Endothelial cell (in vitro differentiated cells): ENCODE results near the gene UBE2QL1. TPM values are rescaled to one million over a fixed set of nuclear protein-coding genes. Genes with fewer than 3 reads are reported as not detected.

Experiments used
- DNase-seq: peaks from one replicate; pipeline ENCODE4 v3.0.0; 2021; ENCODE audit warnings: low spot score
- H3K27ac Mint-ChIP-seq: one replicate; pipeline ENCODE4 v1.8.0; 2021; ENCODE audit warnings: mixed read lengths, inconsistent platforms; ENCODE audit not compliant: unreplicated experiment
- H3K27me3 Mint-ChIP-seq: one replicate; pipeline ENCODE4 v1.8.0; 2021; ENCODE audit warnings: mild to moderate bottlenecking, moderate library complexity, mixed read lengths, inconsistent platforms; ENCODE audit not compliant: unreplicated experiment
- H3K36me3 Mint-ChIP-seq: one replicate; pipeline ENCODE4 v1.8.0; 2021; ENCODE audit warnings: mild to moderate bottlenecking, low read depth, mixed read lengths, inconsistent platforms; ENCODE audit not compliant: unreplicated experiment
- H3K4me1 Mint-ChIP-seq: one replicate; pipeline ENCODE4 v1.8.0; 2021; ENCODE audit warnings: mild to moderate bottlenecking, mixed read lengths, inconsistent platforms; ENCODE audit not compliant: unreplicated experiment
- H3K4me3 Mint-ChIP-seq: one replicate; pipeline ENCODE4 v1.8.0; 2021; ENCODE audit warnings: mild to moderate bottlenecking, mixed read lengths, inconsistent platforms; ENCODE audit not compliant: unreplicated experiment
- H3K9me3 Mint-ChIP-seq: one replicate; pipeline ENCODE4 v1.8.0; 2021; ENCODE audit warnings: mixed read lengths, inconsistent platforms; ENCODE audit not compliant: unreplicated experiment
- total RNA-seq: library from RNA; stranded (reverse); fragmentation: NEBNext Ultra II Directional; extraction: Animal tissue kit (Norgen Biotek cat#: 25700); gene quantifications from one replicate; pipeline ENCODE4 v1.2.1, GENCODE V29; 2021; ENCODE audit not compliant: unreplicated experiment
- TF ChIP-seq, protein P1 (sequence below): fragments of 200-600 bp; sonication (generic); IDR thresholded peaks from one replicate; pipeline ENCODE4 v1.5.0; 2021; ENCODE audit warnings: antibody characterized with exemption; ENCODE audit not compliant: unreplicated experiment

The UBE2QL1 gene
- total RNA-seq, 1 donor from 2014 or later, result 0.85 TPM

DNA sequence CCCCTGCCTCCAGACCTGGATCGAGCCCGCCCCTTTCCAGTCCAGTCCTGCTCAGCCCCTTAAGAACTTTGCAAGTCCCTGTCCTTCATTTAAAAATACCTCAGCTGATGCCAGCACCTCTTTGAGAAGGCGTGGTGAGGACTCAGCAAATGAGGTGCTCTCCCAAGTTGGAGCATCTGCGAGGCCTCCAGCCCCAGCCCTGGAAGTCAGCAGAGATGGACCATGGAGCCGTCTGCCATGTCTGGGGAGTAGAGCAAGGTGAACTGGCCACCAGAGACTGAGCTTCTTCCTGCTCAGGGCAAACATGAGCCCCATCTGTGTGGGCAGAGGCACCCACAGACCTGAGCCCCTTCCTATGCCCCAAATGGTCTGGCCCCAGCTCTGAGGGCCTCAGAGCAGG is 71.5 kb downstream of the UBE2QL1 start:
- Mint-ChIP-seq H3K4me3 (no peak overlapping the region), H3K27me3 (peaks cover 8% of the 10 kb centered on the region), H3K4me1 (peaks cover 11% of the 10 kb centered on the region), H3K27ac (no peak overlapping the region), H3K36me3 (no peaks in the 10 kb centered on the region), H3K9me3 (no peaks in the 10 kb centered on the region)
- TF ChIP-seq, protein P1, sequence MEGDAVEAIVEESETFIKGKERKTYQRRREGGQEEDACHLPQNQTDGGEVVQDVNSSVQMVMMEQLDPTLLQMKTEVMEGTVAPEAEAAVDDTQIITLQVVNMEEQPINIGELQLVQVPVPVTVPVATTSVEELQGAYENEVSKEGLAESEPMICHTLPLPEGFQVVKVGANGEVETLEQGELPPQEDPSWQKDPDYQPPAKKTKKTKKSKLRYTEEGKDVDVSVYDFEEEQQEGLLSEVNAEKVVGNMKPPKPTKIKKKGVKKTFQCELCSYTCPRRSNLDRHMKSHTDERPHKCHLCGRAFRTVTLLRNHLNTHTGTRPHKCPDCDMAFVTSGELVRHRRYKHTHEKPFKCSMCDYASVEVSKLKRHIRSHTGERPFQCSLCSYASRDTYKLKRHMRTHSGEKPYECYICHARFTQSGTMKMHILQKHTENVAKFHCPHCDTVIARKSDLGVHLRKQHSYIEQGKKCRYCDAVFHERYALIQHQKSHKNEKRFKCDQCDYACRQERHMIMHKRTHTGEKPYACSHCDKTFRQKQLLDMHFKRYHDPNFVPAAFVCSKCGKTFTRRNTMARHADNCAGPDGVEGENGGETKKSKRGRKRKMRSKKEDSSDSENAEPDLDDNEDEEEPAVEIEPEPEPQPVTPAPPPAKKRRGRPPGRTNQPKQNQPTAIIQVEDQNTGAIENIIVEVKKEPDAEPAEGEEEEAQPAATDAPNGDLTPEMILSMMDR, result no peak
- no peak for DNase-seq

DNA sequence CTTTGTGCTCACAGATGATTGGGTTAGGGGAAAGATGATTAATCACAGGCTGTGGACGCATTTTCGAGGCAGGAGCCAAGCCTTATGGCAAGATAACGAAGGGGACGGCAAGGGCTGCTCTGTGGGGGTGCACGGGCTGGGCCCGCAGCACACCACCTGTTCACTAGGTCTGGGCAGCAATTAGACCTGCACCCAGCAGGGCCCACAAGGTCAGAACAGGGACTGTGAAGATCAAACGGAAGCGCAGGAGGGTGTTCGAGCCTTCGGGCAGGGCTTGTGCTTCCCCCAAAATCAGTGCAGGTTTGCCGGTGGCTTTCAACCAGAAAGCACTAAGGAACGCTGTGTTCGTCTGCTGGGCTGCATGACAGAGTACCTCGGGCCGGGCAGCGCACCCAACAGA is 73.7 kb downstream of the UBE2QL1 start:
- no peak for DNase-seq
- Mint-ChIP-seq H3K4me1 (peaks cover 5% of the 10 kb centered on the region), H3K27ac (no peak overlapping the region), H3K4me3 (no peak overlapping the region), H3K9me3 (no peaks in the 10 kb centered on the region), H3K27me3 (peaks cover 6% of the 10 kb centered on the region), H3K36me3 (no peaks in the 10 kb centered on the region)
- TF ChIP-seq, protein P1, result no peak

DNA sequence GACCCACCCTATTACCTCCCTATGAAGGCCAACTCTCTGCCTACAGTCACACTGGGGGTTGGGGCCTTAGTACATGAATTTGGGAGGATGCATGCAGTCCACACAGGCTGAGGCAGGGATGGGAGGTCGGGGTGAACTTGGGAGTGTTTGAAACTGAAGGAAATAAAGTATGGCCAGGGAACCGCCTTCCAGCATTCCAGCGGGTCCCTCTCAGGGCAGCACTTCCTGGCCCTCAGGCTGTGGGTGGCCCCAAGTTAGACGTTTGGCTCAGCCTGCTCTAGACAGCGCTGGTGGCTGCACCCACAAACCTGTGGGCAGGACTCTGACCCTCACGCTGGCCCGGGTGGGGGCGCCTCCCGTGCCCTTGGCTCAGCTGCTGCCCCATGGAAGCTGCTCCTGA is 74.3 kb downstream of the UBE2QL1 start:
- peaks cover 2% of the 10 kb centered on the region for H3K4me1 Mint-ChIP-seq
- H3K4me3 Mint-ChIP-seq, result no peak overlapping the region
- DNase-seq, result no peak
- TF ChIP-seq, protein P1, result no peak
- H3K36me3 Mint-ChIP-seq, result no peaks in the 10 kb centered on the region
- no peak overlapping the region for H3K27ac Mint-ChIP-seq
- H3K9me3 Mint-ChIP-seq, result no peaks in the 10 kb centered on the region
- H3K27me3 Mint-ChIP-seq, result peaks cover 6% of the 10 kb centered on the region

DNA sequence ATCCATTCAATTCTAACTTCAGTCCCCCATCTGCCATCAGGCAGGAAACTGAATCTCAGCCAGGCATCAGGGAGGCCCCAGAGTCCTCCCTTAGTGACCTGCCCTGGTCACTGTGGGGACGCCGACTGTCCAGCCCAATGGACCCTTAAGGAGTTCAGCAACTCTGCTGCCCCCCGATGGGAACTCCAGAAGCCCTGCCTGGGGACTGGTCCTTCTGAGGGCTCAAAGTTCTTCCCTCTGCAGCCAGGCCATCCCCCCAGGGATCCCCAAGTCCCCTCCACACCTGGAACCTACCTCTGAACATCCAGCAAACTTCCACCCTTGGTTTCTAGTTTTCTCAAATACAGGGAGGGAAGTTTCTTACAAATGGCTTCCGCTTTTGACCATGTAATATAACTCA is 76.8 kb downstream of the UBE2QL1 start:
- no peaks in the 10 kb centered on the region for H3K36me3 Mint-ChIP-seq
- H3K4me1 Mint-ChIP-seq, result no peaks in the 10 kb centered on the region
- H3K27me3 Mint-ChIP-seq, result peaks cover 8% of the 10 kb centered on the region
- TF ChIP-seq, protein P1, result no peak
- no peak overlapping the region for H3K27ac Mint-ChIP-seq
- DNase-seq, result no peak
- no peak overlapping the region for H3K4me3 Mint-ChIP-seq
- H3K9me3 Mint-ChIP-seq, result no peaks in the 10 kb centered on the region

DNA sequence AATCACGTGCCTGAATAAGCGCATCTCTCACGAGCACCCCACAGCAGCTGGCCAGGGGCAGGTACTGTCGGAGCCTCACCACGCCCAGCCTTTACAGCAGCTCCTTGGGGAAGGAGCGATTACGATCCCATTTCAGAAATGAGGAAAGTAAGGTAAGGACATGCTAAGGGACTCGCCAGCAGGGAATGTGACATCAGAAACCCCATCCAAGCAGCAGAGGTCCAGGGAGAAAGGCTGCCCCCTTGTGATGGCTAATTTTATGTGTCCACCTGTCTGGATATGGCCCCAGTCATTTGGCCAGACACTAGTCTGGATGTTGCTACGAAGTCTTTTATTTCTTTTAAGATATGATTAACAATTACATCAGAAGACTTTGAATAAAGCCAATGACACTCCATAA is 77.3 kb downstream of the UBE2QL1 start:
- Mint-ChIP-seq H3K27me3 (peaks cover 8% of the 10 kb centered on the region), H3K4me3 (no peak overlapping the region), H3K27ac (no peak overlapping the region), H3K9me3 (no peaks in the 10 kb centered on the region), H3K36me3 (no peaks in the 10 kb centered on the region), H3K4me1 (no peaks in the 10 kb centered on the region)
- TF ChIP-seq, protein P1, result peak; percentile 21
- DNase-seq, result peak; percentile 62
